Stomach (tissue), 9 donors: ENCODE measurements around the gene MED25. TPM values are rescaled to one million over a fixed set of nuclear protein-coding genes. Genes with fewer than 3 reads are reported as not detected.

Experiments
- DNase-seq, 2 donors: peaks; one replicate each; pipeline versions ENCODE4 v3.0.0 to v3.0.0-alpha.2; 2013 to 2019
- H3K27ac ChIP-seq, 5 donors: fragments of 200-600 bp in 4 of 5; sonication (generic) in 4 of 5; one replicate each; pipeline ENCODE4 v1.5.1; 2013 to 2019; ENCODE audit warnings: mild to moderate bottlenecking in 1 of 5, moderate library complexity in 1 of 5
- H3K27me3 ChIP-seq, 3 donors: fragments of 200-600 bp; sonication (generic); one replicate each; pipeline ENCODE4 v1.5.1; 2017 to 2019; ENCODE audit warnings: mixed run types in 1 of 3
- H3K36me3 ChIP-seq, 4 donors: fragments of 200-600 bp; sonication (generic); 1 replicate in 3 of 4; 2 replicates in 1 of 4; pipeline ENCODE4 v1.5.1; 2016 to 2019
- H3K4me1 ChIP-seq, 4 donors: fragments of 200-600 bp; sonication (generic); one replicate each; pipeline ENCODE4 v1.5.1; 2016 to 2019
- H3K4me3 ChIP-seq, 4 donors: fragments of 200-600 bp; sonication (generic) in 3 of 4; one replicate each; pipeline ENCODE4 v1.5.1; 2016 to 2019; ENCODE audit warnings: mild to moderate bottlenecking in 1 of 4
- H3K9me3 ChIP-seq, 4 donors: fragments of 200-600 bp; sonication (generic); one replicate each; pipeline ENCODE4 v1.5.1; 2016 to 2019
- CTCF ChIP-seq, 7 experiments: fragments of 450-650 bp in 4 of 7; fragments of 200-600 bp in 3 of 7; sonication (generic) in 3 of 7; IDR thresholded peaks; one replicate each; pipeline ENCODE4 v1.5.1; 2016 to 2019; ENCODE audit warnings: antibody characterized with exemption in 7 of 7, control low read depth in 2 of 7, mild to moderate bottlenecking in 1 of 7
- EP300 ChIP-seq: sonication (generic); formaldehyde crosslinking; IDR thresholded peaks from one replicate; pipeline ENCODE4 v1.6.1; 2017; ENCODE audit warnings: antibody characterized with exemption
- POLR2A ChIP-seq, 4 donors: fragments of 450-650 bp; IDR thresholded peaks; one replicate each; pipeline ENCODE4 v1.6.1; 2016; ENCODE audit warnings: antibody characterized with exemption in 4 of 4, control low read depth in 2 of 4, mild to moderate bottlenecking in 1 of 4, moderate library complexity in 1 of 4
- POLR2AphosphoS5 ChIP-seq, 3 donors: sonication (generic); formaldehyde crosslinking; IDR thresholded peaks; one replicate each; pipeline ENCODE4 v1.6.1; 2016; ENCODE audit warnings: antibody characterized with exemption in 3 of 3
- WGBS, 5 donors: extraction: QIAGEN DNeasy Blood & Tissue Kit in 3 of 5; methylation state at CpG; one replicate each; pipeline versions ENCODE4 v1.1.5 to v1.1.7; 2013 to 2018; 5-methylcytosine and 5-hydroxymethylcytosine counted together
- intact Hi-C: fragments of 100-400 bp; cut with DNase I; formaldehyde crosslinking; loops from one replicate; pipeline ENCODE4 v1.15.1; 2023; ENCODE audit warnings: low total_unique reads
- polyA plus RNA-seq, 3 donors: library from polyadenylated mRNA; stranded (reverse); fragments of 200-250 nt; gene quantifications; one replicate each; pipeline ENCODE4 v1.2.3, GENCODE V29; 2013
- total RNA-seq, 5 donors: library from RNA; depleted of rRNA; stranded (reverse); fragments of >200 nt; gene quantifications; one replicate each; pipeline versions ENCODE4 v1.1.0 to v1.2.3, GENCODE V29; 2014 to 2016
- donor health status: healthy with polysubstance abuse.
- donor health status: Bipolar disorder and iron deficiency.
- donor health status: healthy.

MED25 gene
- total and polyA plus RNA-seq, 8 donors = 18.0 to 387 (median 57.6) TPM

GRCh38 chr19:49824662-49825061, 6.6 kb downstream of the MED25 start:
- 70 to 88% (median 81%) methylated on average over 6 of the region's 6 CpGs for WGBS, 5 donors
- TF ChIP-seq EP300 (no peak), POLR2A (IDR thresholded peaks at IDR 0.05) (no peak), POLR2AphosphoS5 (IDR thresholded peaks at IDR 0.05) (no peak), CTCF (IDR thresholded peaks at IDR 0.05) (no peak)

GRCh38 chr19:49827034-49827433, 8.9 kb downstream of the MED25 start:
- Histone ChIP-seq H3K9me3 (no peaks in the 10 kb centered on the region), H3K36me3 (peaks cover 55 to 88% (median 77%) of the 10 kb centered on the region in 4 donors), H3K27ac (no peak overlapping the region), H3K4me1 (peaks cover 0 to 24% (median 8%) of the 10 kb centered on the region in 4 donors), H3K4me3 (no peak overlapping the region), H3K27me3 (no peaks in the 10 kb centered on the region)
- WGBS, 5 donors = 86 to 94% (median 88%) methylated on average over 8 to 14 of the region's 14 CpGs
- intact Hi-C loops = no loop called here
- TF ChIP-seq POLR2AphosphoS5 (IDR thresholded peaks at IDR 0.05) (no peak), EP300 (no peak), CTCF (IDR thresholded peaks at IDR 0.05) (no peak), POLR2A (IDR thresholded peaks at IDR 0.05) (no peak)
- no peak for DNase-seq

More at GRCh38 chr19:49824662-49825061, 6.6 kb downstream of the MED25 start:
- DNase-seq = no peak
- peaks cover 31 to 78% (median 66%) of the 10 kb centered on the region in 4 donors for H3K36me3 ChIP-seq
- peaks cover 11 to 42% (median 23%) of the 10 kb centered on the region in 4 donors for H3K4me1 ChIP-seq
- H3K27ac ChIP-seq = no peak overlapping the region
- no peak overlapping the region for H3K4me3 ChIP-seq
- no peaks in the 10 kb centered on the region for H3K9me3 ChIP-seq
- H3K27me3 ChIP-seq = no peaks in the 10 kb centered on the region
- intact Hi-C loops = no loop called here

- intact Hi-C loops = no loop called here
- WGBS, 5 donors = 84 to 94% (median 91%) methylated on average over 6 to 8 of the region's 8 CpGs
- no peak overlapping the region for H3K27ac ChIP-seq
- no peak for DNase-seq
- H3K4me1 ChIP-seq = peaks cover 0 to 24% (median 12%) of the 10 kb centered on the region in 4 donors
- no peaks in the 10 kb centered on the region for H3K9me3 ChIP-seq
- H3K36me3 ChIP-seq = peaks cover 64 to 90% (median 82%) of the 10 kb centered on the region in 4 donors
- H3K27me3 ChIP-seq = no peaks in the 10 kb centered on the region
- H3K4me3 ChIP-seq = no peak overlapping the region
- TF ChIP-seq POLR2AphosphoS5 (IDR thresholded peaks at IDR 0.05) = no peak
- no peak for TF ChIP-seq EP300
- TF ChIP-seq CTCF (IDR thresholded peaks at IDR 0.05) = no peak
- no peak for TF ChIP-seq POLR2A (IDR thresholded peaks at IDR 0.05)
Measured at GRCh38 chr19:49829200-49829599, 11.1 kb downstream of the MED25 start.

- 92 to 97% (median 95%) methylated on average over 8 to 18 of the region's 18 CpGs for WGBS, 5 donors
- Histone ChIP-seq H3K36me3 (peaks cover 66 to 94% (median 83%) of the 10 kb centered on the region in 4 donors), H3K4me1 (peaks cover 0 to 21% (median 12%) of the 10 kb centered on the region in 4 donors), H3K27me3 (no peaks in the 10 kb centered on the region), H3K27ac (no peak overlapping the region), H3K4me3 (no peak overlapping the region), H3K9me3 (no peaks in the 10 kb centered on the region)
- TF ChIP-seq POLR2AphosphoS5 (IDR thresholded peaks at IDR 0.05) (no peak), EP300 (no peak), POLR2A (IDR thresholded peaks at IDR 0.05) (no peak), CTCF (IDR thresholded peaks at IDR 0.05) (no peak)
- DNase-seq = no peak
- intact Hi-C loops = no loop called here
Measured at GRCh38 chr19:49829721-49830120, 11.6 kb downstream of the MED25 start.
